HepG2 (cell line): Measurements from ENCODE around the gene INF2. TPM values are rescaled to one million over a fixed set of nuclear protein-coding genes. Genes with fewer than 3 reads are reported as not detected.

Source experiments
- ARNT ChIP-seq: fragments of 450-650 bp; IDR thresholded peaks from 2 replicates; pipeline ENCODE4 v1.6.1; 2017
- CEBPG ChIP-seq: IDR thresholded peaks from 2 replicates; pipeline ENCODE4 v1.6.1; 2016
- GATAD2A ChIP-seq: IDR thresholded peaks from 2 replicates; pipeline ENCODE4 v1.6.1; 2016
- HHEX ChIP-seq: IDR thresholded peaks from 2 replicates; pipeline ENCODE4 v1.6.1; 2016; ENCODE audit warnings: control low read depth
- KMT2B ChIP-seq: IDR thresholded peaks from 2 replicates; pipeline ENCODE4 v1.6.1; 2016; ENCODE audit warnings: missing genetic modification reagents, missing compliant biosample characterization
- MTA1 ChIP-seq: sonication (generic); formaldehyde crosslinking; IDR thresholded peaks from 2 replicates; pipeline ENCODE4 v1.4.0; 2020; ENCODE audit warnings: missing genetic modification reagents, mild to moderate bottlenecking, borderline replicate concordance
- PAX8 ChIP-seq: sonication (generic); formaldehyde crosslinking; IDR thresholded peaks from 2 replicates; pipeline ENCODE4 v1.8.0; 2022; ENCODE audit warnings: mild to moderate bottlenecking, missing genetic modification reagents, borderline replicate concordance
- PHF5A ChIP-seq: IDR thresholded peaks from one replicate; pipeline ENCODE4 v1.6.1; 2018; ENCODE audit warnings: low read depth, missing genetic modification reagents; ENCODE audit not compliant: unreplicated experiment
- SUZ12 ChIP-seq: fragments of 150-350 bp; IDR thresholded peaks from 2 replicates; pipeline ENCODE4 v1.6.1; 2014; ENCODE audit warnings: low read depth, low read length
- TCF7L2 ChIP-seq: IDR thresholded peaks from 2 replicates; pipeline ENCODE4 v1.6.1; 2011; ENCODE audit warnings: mild to moderate bottlenecking, low read depth, low read length, moderate library complexity
- ZBTB38 ChIP-seq: sonication (generic); formaldehyde crosslinking; IDR thresholded peaks from 2 replicates; pipeline ENCODE4 v1.5.1; 2020; ENCODE audit warnings: mild to moderate bottlenecking, missing genetic modification reagents
- ZNF550 ChIP-seq: sonication (generic); formaldehyde crosslinking; IDR thresholded peaks from 2 replicates; pipeline ENCODE4 v1.4.0; 2020; ENCODE audit warnings: mild to moderate bottlenecking, missing genetic modification reagents, borderline replicate concordance
- polyA plus RNA-seq, 8 experiments: library from polyadenylated mRNA; depleted of rRNA in 3 of 8; stranded (reverse) in 7 of 8; unstranded in 1 of 8; fragments of >200 nt; fragmentation: Illumina TruSeq in 4 of 8; extraction: Trizol in 4 of 8; gene quantifications; 2 replicates each; pipeline versions ENCODE4 v1.2.1 to v1.2.3, GENCODE V29; 2011 to 2016; ENCODE audit warnings: low read depth in 4 of 8, missing spikeins in 1 of 8, mixed read lengths in 1 of 8; ENCODE audit not compliant: insufficient read depth in 1 of 8
- total RNA-seq, 5 experiments: library from RNA; depleted of rRNA; stranded (reverse); fragments of >200 nt; fragmentation: Illumina TruSeq; extraction: Trizol; gene quantifications; 2 replicates each; pipeline ENCODE4 v1.2.3, GENCODE V29; 2016; ENCODE audit warnings: low read depth in 1 of 5
- TF ChIP-seq, protein P1 (sequence below), 2 experiments: sonication (generic) in 1 of 2; formaldehyde crosslinking in 1 of 2; IDR thresholded peaks; 2 replicates each; pipeline versions ENCODE4 v1.6.1 to v1.9.0; 2014 to 2022; ENCODE audit warnings: antibody characterized with exemption in 1 of 2, borderline replicate concordance in 1 of 2, inconsistent platforms in 1 of 2, low read depth in 1 of 2, missing genetic modification reagents in 1 of 2
- TF ChIP-seq, protein P2 (sequence below), 2 experiments: sonication (generic) in 1 of 2; formaldehyde crosslinking in 1 of 2; IDR thresholded peaks; 2 replicates each; pipeline versions ENCODE4 v1.4.0 to v1.6.1; 2018 to 2020; ENCODE audit warnings: missing genetic modification reagents in 2 of 2, borderline replicate concordance in 1 of 2, low read depth in 1 of 2, mild to moderate bottlenecking in 1 of 2, missing biosample characterization in 1 of 2
- TF ChIP-seq, protein P3 (sequence below): sonication (generic); formaldehyde crosslinking; IDR thresholded peaks from 2 replicates; pipeline ENCODE4 v1.8.1; 2023; ENCODE audit warnings: missing genetic modification reagents, inconsistent platforms, borderline replicate concordance
- TF ChIP-seq, protein P4 (sequence below): sonication (generic); formaldehyde crosslinking; conservative IDR thresholded peaks from 2 replicates; pipeline ENCODE4 v1.8.0; 2022; ENCODE audit warnings: low read depth, missing genetic modification reagents

Gene INF2
- total and polyA plus RNA-seq, 2 of the 13 experiments (the other 11 are each of a cell fraction or from before 2014, with no cell fraction given): 16.4 to 26.4 TPM

DNA sequence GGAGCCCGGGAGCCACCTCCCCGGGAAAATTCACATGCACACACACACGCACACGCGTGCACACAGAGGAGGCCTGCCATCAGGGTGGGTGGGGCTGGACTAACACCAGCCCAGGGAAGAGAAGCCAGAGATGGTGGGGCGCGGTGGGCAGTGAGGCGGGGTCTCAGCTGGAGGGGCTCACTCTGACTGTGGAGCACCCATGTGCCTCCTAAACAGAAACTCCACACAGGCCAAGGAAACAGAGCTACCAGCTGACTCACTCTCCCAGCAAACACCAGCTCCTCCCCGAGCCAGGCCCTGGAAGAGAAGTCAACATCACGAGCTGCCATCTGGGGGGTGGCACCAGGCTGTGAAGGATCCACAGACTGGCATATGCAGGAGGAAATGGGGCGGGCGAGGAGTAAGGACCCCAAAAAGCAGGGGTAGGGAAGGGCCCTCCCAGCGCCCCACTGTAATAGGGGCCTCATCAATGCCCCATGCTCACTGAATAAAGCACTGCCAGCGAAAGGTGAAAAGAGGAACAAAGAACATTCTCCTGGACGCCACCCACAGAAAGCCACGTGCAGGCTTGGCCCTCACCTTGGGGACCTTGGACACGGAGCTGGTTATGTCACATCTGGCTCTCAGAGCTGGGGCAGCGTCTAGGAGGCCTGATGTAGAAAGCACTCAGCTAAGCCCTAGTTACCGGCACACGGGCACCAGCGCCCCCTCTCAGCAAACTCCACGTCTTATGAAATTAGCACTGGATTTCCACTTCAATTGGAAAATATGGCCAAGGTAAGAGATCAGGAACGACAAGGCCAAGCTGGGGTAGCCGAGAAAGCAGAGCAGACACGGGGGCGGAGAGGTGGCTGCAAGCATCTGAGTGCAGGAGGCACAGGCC is 8.4 kb upstream of the INF2 start (continued):
- TF ChIP-seq, protein P1, sequence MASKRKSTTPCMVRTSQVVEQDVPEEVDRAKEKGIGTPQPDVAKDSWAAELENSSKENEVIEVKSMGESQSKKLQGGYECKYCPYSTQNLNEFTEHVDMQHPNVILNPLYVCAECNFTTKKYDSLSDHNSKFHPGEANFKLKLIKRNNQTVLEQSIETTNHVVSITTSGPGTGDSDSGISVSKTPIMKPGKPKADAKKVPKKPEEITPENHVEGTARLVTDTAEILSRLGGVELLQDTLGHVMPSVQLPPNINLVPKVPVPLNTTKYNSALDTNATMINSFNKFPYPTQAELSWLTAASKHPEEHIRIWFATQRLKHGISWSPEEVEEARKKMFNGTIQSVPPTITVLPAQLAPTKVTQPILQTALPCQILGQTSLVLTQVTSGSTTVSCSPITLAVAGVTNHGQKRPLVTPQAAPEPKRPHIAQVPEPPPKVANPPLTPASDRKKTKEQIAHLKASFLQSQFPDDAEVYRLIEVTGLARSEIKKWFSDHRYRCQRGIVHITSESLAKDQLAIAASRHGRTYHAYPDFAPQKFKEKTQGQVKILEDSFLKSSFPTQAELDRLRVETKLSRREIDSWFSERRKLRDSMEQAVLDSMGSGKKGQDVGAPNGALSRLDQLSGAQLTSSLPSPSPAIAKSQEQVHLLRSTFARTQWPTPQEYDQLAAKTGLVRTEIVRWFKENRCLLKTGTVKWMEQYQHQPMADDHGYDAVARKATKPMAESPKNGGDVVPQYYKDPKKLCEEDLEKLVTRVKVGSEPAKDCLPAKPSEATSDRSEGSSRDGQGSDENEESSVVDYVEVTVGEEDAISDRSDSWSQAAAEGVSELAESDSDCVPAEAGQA (IDR thresholded peaks at IDR 0.05; ENCODE audit: low read depth): no peak
- TF ChIP-seq, protein P1 (CRISPR knock-in tag; IDR thresholded peaks at IDR 0.05; ENCODE audit: borderline replicate concordance): no peak
- TF ChIP-seq, protein P2, sequence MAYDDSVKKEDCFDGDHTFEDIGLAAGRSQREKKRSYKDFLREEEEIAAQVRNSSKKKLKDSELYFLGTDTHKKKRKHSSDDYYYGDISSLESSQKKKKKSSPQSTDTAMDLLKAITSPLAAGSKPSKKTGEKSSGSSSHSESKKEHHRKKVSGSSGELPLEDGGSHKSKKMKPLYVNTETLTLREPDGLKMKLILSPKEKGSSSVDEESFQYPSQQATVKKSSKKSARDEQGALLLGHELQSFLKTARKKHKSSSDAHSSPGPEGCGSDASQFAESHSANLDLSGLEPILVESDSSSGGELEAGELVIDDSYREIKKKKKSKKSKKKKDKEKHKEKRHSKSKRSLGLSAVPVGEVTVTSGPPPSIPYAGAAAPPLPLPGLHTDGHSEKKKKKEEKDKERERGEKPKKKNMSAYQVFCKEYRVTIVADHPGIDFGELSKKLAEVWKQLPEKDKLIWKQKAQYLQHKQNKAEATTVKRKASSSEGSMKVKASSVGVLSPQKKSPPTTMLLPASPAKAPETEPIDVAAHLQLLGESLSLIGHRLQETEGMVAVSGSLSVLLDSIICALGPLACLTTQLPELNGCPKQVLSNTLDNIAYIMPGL (CRISPR knock-in tag; IDR thresholded peaks at IDR 0.05; ENCODE audit: borderline replicate concordance in 1 of 2, low read depth in 1 of 2): peak in 1 of 2 experiments; percentile 47; a peak in 3 of 4 replicates
- TF ChIP-seq KMT2B (CRISPR knock-in tag): no peak
- TF ChIP-seq SUZ12: no peak
- peak; percentile 63; the same call in 1 of the 2 replicates for TF ChIP-seq GATAD2A (CRISPR knock-in tag)
- no peak for TF ChIP-seq ARNT
- TF ChIP-seq PAX8 (CRISPR knock-in tag): no peak
- peak; percentile 31; the same call in 1 of the 2 replicates for TF ChIP-seq CEBPG (CRISPR knock-in tag)
- TF ChIP-seq, protein P3, sequence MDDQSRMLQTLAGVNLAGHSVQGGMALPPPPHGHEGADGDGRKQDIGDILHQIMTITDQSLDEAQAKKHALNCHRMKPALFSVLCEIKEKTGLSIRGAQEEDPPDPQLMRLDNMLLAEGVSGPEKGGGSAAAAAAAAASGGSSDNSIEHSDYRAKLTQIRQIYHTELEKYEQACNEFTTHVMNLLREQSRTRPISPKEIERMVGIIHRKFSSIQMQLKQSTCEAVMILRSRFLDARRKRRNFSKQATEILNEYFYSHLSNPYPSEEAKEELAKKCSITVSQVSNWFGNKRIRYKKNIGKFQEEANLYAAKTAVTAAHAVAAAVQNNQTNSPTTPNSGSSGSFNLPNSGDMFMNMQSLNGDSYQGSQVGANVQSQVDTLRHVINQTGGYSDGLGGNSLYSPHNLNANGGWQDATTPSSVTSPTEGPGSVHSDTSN (CRISPR knock-in tag): no peak
- TF ChIP-seq HHEX (CRISPR knock-in tag): no peak
- TF ChIP-seq, protein P4, sequence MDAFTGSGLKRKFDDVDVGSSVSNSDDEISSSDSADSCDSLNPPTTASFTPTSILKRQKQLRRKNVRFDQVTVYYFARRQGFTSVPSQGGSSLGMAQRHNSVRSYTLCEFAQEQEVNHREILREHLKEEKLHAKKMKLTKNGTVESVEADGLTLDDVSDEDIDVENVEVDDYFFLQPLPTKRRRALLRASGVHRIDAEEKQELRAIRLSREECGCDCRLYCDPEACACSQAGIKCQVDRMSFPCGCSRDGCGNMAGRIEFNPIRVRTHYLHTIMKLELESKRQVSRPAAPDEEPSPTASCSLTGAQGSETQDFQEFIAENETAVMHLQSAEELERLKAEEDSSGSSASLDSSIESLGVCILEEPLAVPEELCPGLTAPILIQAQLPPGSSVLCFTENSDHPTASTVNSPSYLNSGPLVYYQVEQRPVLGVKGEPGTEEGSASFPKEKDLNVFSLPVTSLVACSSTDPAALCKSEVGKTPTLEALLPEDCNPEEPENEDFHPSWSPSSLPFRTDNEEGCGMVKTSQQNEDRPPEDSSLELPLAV (CRISPR knock-in tag): no peak
- no peak for TF ChIP-seq MTA1
- TF ChIP-seq TCF7L2: no peak
- TF ChIP-seq ZBTB38 (CRISPR knock-in tag): no peak
- no peak for TF ChIP-seq ZNF550 (CRISPR knock-in tag)
- TF ChIP-seq PHF5A (CRISPR knock-in tag): no peak
